Adrenal gland (tissue), 12 donors: ENCODE data around the gene SKOR2. TPM values are rescaled to one million over a fixed set of nuclear protein-coding genes. Genes with fewer than 3 reads are reported as not detected.

Source experiments
- DNase-seq, 7 donors: peaks; one replicate each; pipeline ENCODE4 v3.0.0-alpha.2; 2019 to 2020
- H3K27ac ChIP-seq, 5 donors: fragments of 200-600 bp; sonication (generic) in 4 of 5; 1 replicate in 3 of 5; 2 replicates in 2 of 5; pipeline versions ENCODE4 v1.5.1 to v1.8.0; 2016 to 2020; ENCODE audit warnings: mild to moderate bottlenecking in 1 of 5
- H3K27me3 ChIP-seq: fragments of 200-600 bp; 2 replicates; pipeline ENCODE4 v1.8.0; 2021
- H3K36me3 ChIP-seq, 2 donors: fragments of 200-600 bp; replicated peaks in 1 of 2; 1 replicate in 1 of 2; 2 replicates in 1 of 2; pipeline versions ENCODE4 v1.5.1 to v1.8.0; 2018 to 2022
- H3K4me1 ChIP-seq, 2 donors: fragments of 200-600 bp; replicated peaks in 1 of 2; 1 replicate in 1 of 2; 2 replicates in 1 of 2; pipeline versions ENCODE4 v1.5.1 to v1.8.0; 2018 to 2021
- H3K4me3 ChIP-seq, 4 donors: fragments of 200-600 bp; sonication (generic) in 3 of 4; one replicate each; pipeline ENCODE4 v1.5.1; 2016 to 2018
- H3K9me3 ChIP-seq, 3 donors: fragments of 200-600 bp; sonication (generic) in 1 of 3; replicated peaks in 1 of 3; 1 replicate in 2 of 3; 2 replicates in 1 of 3; pipeline versions ENCODE4 v1.5.1 to v1.8.0; 2016 to 2021
- CTCF ChIP-seq, 6 experiments: fragments of 450-650 bp in 4 of 6; fragments of 200-600 bp in 2 of 6; sonication (generic) in 1 of 6; IDR thresholded peaks; 1 replicate in 5 of 6; 2 replicates in 1 of 6; pipeline versions ENCODE4 v1.5.1 to v1.8.0; 2016 to 2021; ENCODE audit warnings: antibody characterized with exemption in 6 of 6, mild to moderate bottlenecking in 2 of 6, moderate library complexity in 1 of 6
- POLR2A ChIP-seq, 2 donors: fragments of 450-650 bp; IDR thresholded peaks; one replicate each; pipeline ENCODE4 v1.6.1; 2017; ENCODE audit warnings: antibody characterized with exemption in 2 of 2, mild to moderate bottlenecking in 2 of 2, moderate library complexity in 1 of 2
- WGBS, 4 donors: extraction: QIAGEN DNeasy Blood & Tissue Kit in 2 of 4; methylation state at CpG; one replicate each; pipeline versions ENCODE4 v1.1.5 to v1.1.7; 2013 to 2017; 5-methylcytosine and 5-hydroxymethylcytosine counted together
- intact Hi-C, 2 donors: fragments of 100-400 bp; cut with DNase I; formaldehyde crosslinking; loops; one replicate each; pipeline versions ENCODE4 v1.14.1 to v1.15.0; 2022 to 2023
- polyA plus RNA-seq, 3 donors: library from polyadenylated mRNA; stranded (reverse); fragments of 200-250 nt in 2 of 3; fragments of 350-450 nt in 1 of 3; fragmentation: Illumina TruSeq in 1 of 3; extraction: RNeasy Lipid Tissue Mini Kit (QIAGEN cat#74804) in 1 of 3; gene quantifications; one replicate each; pipeline ENCODE4 v1.2.3, GENCODE V29; 2013 to 2014
- total RNA-seq, 9 donors: library from RNA; depleted of rRNA in 4 of 9; stranded (reverse); fragments of >200 nt in 4 of 9; fragments of 120-200 nt in 1 of 9; fragmentation: NEBNext Ultra II Directional in 1 of 9; extraction: Animal tissue kit (Norgen Biotek cat#: 25700) in 1 of 9; gene quantifications; one replicate each; pipeline versions ENCODE4 v1.1.0 to v1.2.4, GENCODE V29; 2013 to 2023
- donor health status: healthy with polysubstance abuse.
- donor health status: Bipolar disorder and iron deficiency.
- donor health status: DM: yes; HTN: yes; CAD: no.
- donor health status: DM: no; HTN: no; CAD: no.
- donor health status: DM: no; HTN: no; CAD: no.
- donor health status: DM: yes; HTN: yes; CAD: no.

The SKOR2 gene
- total and polyA plus RNA-seq, 12 donors = not detected

DNA sequence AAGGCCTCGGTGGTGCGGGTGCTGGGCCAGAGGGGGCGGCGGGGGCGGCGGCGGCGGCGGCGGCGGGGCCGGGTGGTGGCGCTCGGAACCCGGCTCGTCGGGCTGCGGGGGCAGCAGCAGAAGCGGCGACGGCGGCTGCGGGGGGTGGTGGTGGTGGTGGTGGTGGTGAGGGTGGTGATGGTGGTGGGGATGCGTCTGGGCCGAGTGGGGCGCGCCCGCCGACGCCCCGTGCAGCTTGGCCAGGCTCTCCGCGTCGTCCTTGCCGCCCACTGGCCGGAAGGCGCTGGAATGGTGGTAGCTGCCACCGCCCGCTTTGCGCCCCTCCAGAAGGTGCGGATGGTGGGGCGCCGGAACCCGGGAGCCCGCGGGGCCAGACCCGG lies 4.4 kb downstream of the SKOR2 start:
- TF ChIP-seq POLR2A (IDR thresholded peaks at IDR 0.05) (no peak), CTCF (IDR thresholded peaks at IDR 0.05) (no peak)
- no peaks in the 10 kb centered on the region for H3K4me1 ChIP-seq
- peaks cover 81% of the 10 kb centered on the region for H3K27me3 ChIP-seq
- 0 to 3% (median 2%) methylated on average over 7 to 47 of the region's 47 CpGs; no CpG with 5 or more reads in 1 of the 4 donors for WGBS, 4 donors
- no peaks in the 10 kb centered on the region for H3K36me3 ChIP-seq
- no peak overlapping the region for H3K4me3 ChIP-seq
- no peak for DNase-seq
- no peak overlapping the region for H3K27ac ChIP-seq
- no peaks in the 10 kb centered on the region for H3K9me3 ChIP-seq
- intact Hi-C loops = no loop called here

- Histone ChIP-seq H3K27ac (no peak overlapping the region), H3K4me3 (no peak overlapping the region), H3K27me3 (peaks cover 79% of the 10 kb centered on the region), H3K9me3 (no peaks in the 10 kb centered on the region), H3K36me3 (no peaks in the 10 kb centered on the region), H3K4me1 (no peaks in the 10 kb centered on the region)
- TF ChIP-seq CTCF (IDR thresholded peaks at IDR 0.05) (no peak), POLR2A (IDR thresholded peaks at IDR 0.05) (no peak)
- no peak for DNase-seq
- WGBS, 4 donors = 2 to 9% (median 3%) methylated on average over 11 to 47 of the region's 47 CpGs
- intact Hi-C loops = no loop called here
Measured at GRCh38 chr18:47246027-47246971, 5.2 kb downstream of the SKOR2 start.

DNA sequence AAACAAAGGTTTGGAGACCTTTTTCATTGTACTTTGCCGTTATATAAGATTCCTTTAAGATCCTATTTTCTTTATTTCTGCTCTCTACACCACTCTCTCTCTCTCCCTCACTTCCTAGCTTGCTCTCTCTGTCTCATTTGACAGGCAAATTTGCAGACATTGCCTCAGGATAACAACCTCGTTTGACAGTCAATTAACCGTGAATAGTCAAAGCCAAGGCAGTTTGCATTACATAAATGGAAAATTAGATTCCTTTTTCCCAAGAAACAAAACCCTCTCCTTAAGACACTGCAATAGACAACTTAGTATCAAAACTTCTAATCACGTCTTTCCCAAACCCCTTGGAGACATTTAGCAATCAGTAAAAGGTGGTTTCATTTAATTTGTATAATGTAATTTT lies 7.4 kb downstream of the SKOR2 start:
- Histone ChIP-seq H3K27me3 (peaks cover 69% of the 10 kb centered on the region), H3K4me3 (no peak overlapping the region), H3K4me1 (no peaks in the 10 kb centered on the region), H3K27ac (no peak overlapping the region), H3K36me3 (no peaks in the 10 kb centered on the region), H3K9me3 (no peaks in the 10 kb centered on the region)
- intact Hi-C loops = no loop called here
- TF ChIP-seq POLR2A (IDR thresholded peaks at IDR 0.05) = no peak
- TF ChIP-seq CTCF (IDR thresholded peaks at IDR 0.05) = no peak
- 17 to 26% (median 19%) methylated on average over 4 of the region's 4 CpGs for WGBS, 4 donors
- DNase-seq = no peak

DNA sequence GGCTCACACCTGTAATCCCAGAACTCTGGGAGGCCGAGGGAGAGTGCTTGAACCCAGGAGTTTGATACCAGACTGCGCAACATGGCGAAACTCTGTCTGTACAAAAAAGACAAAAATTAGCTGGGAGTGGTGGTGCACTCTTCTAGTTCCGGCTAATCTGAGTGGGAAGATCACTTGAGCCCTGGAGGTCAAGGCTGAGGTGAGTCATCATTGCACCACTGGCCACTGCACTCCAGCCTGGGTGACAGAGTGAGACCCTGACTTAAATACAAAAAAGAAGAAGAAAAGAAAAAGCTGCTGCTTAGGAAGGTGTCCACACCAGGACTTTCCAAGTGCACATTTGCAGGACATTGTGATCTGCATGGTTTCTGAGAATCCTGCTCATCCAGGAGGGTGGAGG lies 16.4 kb downstream of the SKOR2 start:
- peaks cover 33% of the 10 kb centered on the region for H3K27me3 ChIP-seq
- no peaks in the 10 kb centered on the region for H3K36me3 ChIP-seq
- intact Hi-C loops = no loop called here
- TF ChIP-seq CTCF (IDR thresholded peaks at IDR 0.05) = no peak
- TF ChIP-seq POLR2A (IDR thresholded peaks at IDR 0.05) = no peak
- H3K9me3 ChIP-seq = no peaks in the 10 kb centered on the region
- H3K4me3 ChIP-seq = no peak overlapping the region
- no peaks in the 10 kb centered on the region for H3K4me1 ChIP-seq
- WGBS, 4 donors = 64 to 78% (median 71%) methylated on average over 4 of the region's 4 CpGs
- no peak overlapping the region for H3K27ac ChIP-seq
- no peak for DNase-seq
